SK-N-SH (cell line): ENCODE measurements around the gene SELENOH.

Experiments used
- TF ChIP-seq, protein P1 (sequence below): fragments of 200-600 bp; sonication (generic); IDR thresholded peaks from 2 replicates; pipeline ENCODE4 v1.6.1; 2017; ENCODE audit warnings: antibody characterized with exemption, mild to moderate bottlenecking, moderate library complexity
- TF ChIP-seq, protein P2 (sequence below): IDR thresholded peaks from 2 replicates; pipeline ENCODE4 v1.6.1; 2012; ENCODE audit warnings: mild to moderate bottlenecking, low read depth, low read length, moderate library complexity

DNA sequence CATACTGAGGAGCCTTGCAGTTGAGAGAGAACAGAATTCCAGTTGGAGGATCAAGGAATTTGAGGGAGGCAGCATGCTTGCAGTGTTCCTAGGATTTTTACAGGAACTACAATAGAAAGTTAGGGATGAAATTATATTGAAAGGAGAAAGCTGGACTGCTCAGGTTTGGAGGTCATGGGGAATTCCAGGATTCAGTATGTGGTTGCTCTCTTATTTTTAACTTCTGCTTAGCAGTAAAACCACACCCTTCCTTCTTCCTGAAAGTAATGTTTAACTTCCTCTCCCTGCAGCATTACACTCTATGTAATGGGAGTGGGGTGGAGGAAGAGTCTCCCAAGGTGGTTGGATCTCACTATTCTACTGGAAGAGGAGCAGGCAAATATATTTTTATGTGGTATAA, 51.6 kb downstream of the SELENOH start:
- TF ChIP-seq, protein P1, sequence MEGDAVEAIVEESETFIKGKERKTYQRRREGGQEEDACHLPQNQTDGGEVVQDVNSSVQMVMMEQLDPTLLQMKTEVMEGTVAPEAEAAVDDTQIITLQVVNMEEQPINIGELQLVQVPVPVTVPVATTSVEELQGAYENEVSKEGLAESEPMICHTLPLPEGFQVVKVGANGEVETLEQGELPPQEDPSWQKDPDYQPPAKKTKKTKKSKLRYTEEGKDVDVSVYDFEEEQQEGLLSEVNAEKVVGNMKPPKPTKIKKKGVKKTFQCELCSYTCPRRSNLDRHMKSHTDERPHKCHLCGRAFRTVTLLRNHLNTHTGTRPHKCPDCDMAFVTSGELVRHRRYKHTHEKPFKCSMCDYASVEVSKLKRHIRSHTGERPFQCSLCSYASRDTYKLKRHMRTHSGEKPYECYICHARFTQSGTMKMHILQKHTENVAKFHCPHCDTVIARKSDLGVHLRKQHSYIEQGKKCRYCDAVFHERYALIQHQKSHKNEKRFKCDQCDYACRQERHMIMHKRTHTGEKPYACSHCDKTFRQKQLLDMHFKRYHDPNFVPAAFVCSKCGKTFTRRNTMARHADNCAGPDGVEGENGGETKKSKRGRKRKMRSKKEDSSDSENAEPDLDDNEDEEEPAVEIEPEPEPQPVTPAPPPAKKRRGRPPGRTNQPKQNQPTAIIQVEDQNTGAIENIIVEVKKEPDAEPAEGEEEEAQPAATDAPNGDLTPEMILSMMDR: no peak
- TF ChIP-seq, protein P2, sequence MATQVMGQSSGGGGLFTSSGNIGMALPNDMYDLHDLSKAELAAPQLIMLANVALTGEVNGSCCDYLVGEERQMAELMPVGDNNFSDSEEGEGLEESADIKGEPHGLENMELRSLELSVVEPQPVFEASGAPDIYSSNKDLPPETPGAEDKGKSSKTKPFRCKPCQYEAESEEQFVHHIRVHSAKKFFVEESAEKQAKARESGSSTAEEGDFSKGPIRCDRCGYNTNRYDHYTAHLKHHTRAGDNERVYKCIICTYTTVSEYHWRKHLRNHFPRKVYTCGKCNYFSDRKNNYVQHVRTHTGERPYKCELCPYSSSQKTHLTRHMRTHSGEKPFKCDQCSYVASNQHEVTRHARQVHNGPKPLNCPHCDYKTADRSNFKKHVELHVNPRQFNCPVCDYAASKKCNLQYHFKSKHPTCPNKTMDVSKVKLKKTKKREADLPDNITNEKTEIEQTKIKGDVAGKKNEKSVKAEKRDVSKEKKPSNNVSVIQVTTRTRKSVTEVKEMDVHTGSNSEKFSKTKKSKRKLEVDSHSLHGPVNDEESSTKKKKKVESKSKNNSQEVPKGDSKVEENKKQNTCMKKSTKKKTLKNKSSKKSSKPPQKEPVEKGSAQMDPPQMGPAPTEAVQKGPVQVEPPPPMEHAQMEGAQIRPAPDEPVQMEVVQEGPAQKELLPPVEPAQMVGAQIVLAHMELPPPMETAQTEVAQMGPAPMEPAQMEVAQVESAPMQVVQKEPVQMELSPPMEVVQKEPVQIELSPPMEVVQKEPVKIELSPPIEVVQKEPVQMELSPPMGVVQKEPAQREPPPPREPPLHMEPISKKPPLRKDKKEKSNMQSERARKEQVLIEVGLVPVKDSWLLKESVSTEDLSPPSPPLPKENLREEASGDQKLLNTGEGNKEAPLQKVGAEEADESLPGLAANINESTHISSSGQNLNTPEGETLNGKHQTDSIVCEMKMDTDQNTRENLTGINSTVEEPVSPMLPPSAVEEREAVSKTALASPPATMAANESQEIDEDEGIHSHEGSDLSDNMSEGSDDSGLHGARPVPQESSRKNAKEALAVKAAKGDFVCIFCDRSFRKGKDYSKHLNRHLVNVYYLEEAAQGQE: no peak
